Inferior parietal cortex (tissue), 1 donor: ENCODE data around the gene SLC22A31.
"Not testable (repeated sequence)": the region's sequence is repeated elsewhere in the genome, so short reads cannot be mapped to it uniquely, and the experiment has no call there.

ENCODE experiments used
- DNase-seq: peaks from one replicate; pipeline ENCODE4 v3.0.0-alpha.2; 2016; ENCODE audit errors: extremely low spot score

Gene SLC22A31

GRCh38 chr16:89192956-89193575 is 7.3 kb downstream of the SLC22A31 start:
- DNase-seq, result no peak

GRCh38 chr16:89192186-89192955 is 8.0 kb downstream of the SLC22A31 start:
- not testable (repeated sequence) for DNase-seq

GRCh38 chr16:89191901-89192185 is 8.5 kb downstream of the SLC22A31 start:
- no peak for DNase-seq

GRCh38 chr16:89191033-89191900 is 9.1 kb downstream of the SLC22A31 start:
- no peak for DNase-seq

- DNase-seq, result no peak
Measured at GRCh38 chr16:89190150-89190958, 10.0 kb downstream of the SLC22A31 start.

- no peak for DNase-seq
Measured at GRCh38 chr16:89189358-89190025, 10.8 kb downstream of the SLC22A31 start.

- DNase-seq, result not testable (repeated sequence)
Measured at GRCh38 chr16:89188471-89189357, 11.6 kb downstream of the SLC22A31 start.

- no peak for DNase-seq
Measured at GRCh38 chr16:89187770-89188392, 12.5 kb downstream of the SLC22A31 start.

- DNase-seq, result no peak
Measured at GRCh38 chr16:89187032-89187769, 13.1 kb downstream of the SLC22A31 start.

GRCh38 chr16:89186593-89187031 is 13.7 kb downstream of the SLC22A31 start:
- DNase-seq, result not testable (repeated sequence)

- not testable (repeated sequence) for DNase-seq
Measured at GRCh38 chr16:89185887-89186592, 14.3 kb downstream of the SLC22A31 start.

GRCh38 chr16:89184933-89185794 is 15.2 kb downstream of the SLC22A31 start:
- no peak for DNase-seq

- no peak for DNase-seq
Measured at GRCh38 chr16:89184677-89184932, 15.7 kb downstream of the SLC22A31 start.

- DNase-seq, result no peak
Measured at GRCh38 chr16:89183975-89184676, 16.2 kb downstream of the SLC22A31 start.

GRCh38 chr16:89183463-89183862 is 16.9 kb downstream of the SLC22A31 start:
- no peak for DNase-seq

GRCh38 chr16:89179656-89180315 is 20.6 kb downstream of the SLC22A31 start:
- DNase-seq, result no peak

- no peak for DNase-seq
Measured at GRCh38 chr16:89179148-89179484, 21.2 kb downstream of the SLC22A31 start.
